AG10803 (cell line): ENCODE measurements around the gene USH1C.

Experiments
- DNase-seq: peaks from one replicate; pipeline ENCODE4 v3.0.0; 2010; ENCODE audit warnings: low read depth
- H3K4me3 ChIP-seq: 2 replicates; pipeline ENCODE4 v1.5.1; 2011; ENCODE audit warnings: mild to moderate bottlenecking, low read length, control low read depth
- CTCF ChIP-seq: conservative IDR thresholded peaks from 2 replicates; pipeline ENCODE4 v1.5.1; 2011; ENCODE audit warnings: mild to moderate bottlenecking, low read length, control low read depth, inconsistent platforms

The USH1C gene

DNA sequence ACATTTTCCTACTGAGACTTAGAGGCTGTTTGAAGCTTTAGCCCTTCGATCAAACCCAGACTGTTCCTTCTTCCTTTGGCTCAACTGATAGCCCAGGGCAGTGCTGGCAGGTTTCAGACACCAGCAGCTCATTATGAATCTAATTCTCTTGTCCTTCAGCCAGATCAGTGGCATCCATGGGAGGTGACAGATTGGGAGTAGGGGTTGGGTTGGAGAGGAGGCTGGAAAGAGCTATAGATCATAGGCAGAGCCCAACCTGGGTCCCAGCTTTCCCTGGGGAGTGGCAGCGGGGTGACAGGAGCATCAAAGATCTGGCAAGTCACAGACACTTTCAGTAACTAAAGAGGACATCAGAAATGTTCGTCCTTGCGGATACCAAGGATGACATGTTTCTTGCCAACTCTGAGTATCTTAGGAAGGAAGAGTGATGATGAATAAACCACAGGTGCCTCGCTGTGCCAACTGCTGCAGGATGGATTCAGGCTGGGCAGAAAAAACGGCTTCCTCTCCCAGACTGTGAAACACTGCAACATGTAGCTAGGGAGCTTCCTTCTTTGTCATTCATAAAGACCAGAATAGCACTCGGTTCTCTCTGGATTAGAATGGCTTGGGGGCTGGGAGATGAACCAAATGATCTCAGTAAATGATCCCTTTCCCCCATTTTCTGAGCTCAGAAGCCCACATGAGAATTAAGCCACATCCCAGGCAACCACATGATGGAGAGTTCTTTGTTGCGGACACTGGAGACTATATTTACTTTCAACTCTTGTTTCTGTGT is 86.6 kb downstream of the USH1C start:
- DNase-seq: no peak

DNA sequence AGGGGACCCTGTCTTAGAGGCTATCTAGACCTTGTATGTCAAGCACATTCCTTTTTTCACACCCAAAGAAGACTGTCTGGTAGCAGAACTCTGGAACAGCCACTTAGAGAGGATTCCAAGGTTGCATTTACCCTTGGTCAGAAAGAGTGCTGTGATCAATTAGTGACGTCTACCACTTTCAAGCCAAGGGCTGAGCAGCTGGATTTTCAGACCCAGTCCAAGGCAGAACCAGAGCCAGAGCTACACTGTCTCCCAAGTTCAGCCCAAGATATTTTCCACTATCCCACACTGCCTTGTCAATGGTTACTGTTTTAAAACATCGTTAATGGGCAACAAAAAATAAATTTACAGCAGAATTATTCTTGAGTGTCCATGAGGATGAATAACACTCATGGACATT is 91.5 kb downstream of the USH1C start:
- no peak for DNase-seq
- H3K4me3 ChIP-seq: no peak overlapping the region
- no peak for TF ChIP-seq CTCF

More for the DNA sequence above, 86.6 kb downstream of the USH1C start:
- no peak for TF ChIP-seq CTCF
- no peak overlapping the region for H3K4me3 ChIP-seq

DNA sequence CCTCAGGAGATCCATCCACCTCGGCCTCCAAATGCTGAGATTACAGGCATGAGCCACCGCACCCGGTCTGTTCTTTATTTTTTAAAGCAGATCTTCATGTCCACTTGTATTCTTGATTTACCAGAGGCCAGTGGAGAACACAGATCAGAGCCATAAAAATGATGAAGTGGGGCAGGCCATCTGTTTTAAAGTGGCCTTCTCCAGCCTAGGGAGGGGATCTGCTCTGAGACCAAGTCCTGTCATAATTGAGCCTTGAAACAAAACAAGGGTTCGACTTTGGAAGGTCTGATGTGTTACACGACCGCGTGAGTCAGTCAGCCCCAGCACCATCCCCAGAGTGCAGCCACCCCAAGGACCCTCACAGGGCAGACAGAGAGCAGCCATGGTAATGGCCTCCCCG is 95.1 kb downstream of the USH1C start:
- no peak overlapping the region for H3K4me3 ChIP-seq
- DNase-seq: no peak
- TF ChIP-seq CTCF: no peak

DNA sequence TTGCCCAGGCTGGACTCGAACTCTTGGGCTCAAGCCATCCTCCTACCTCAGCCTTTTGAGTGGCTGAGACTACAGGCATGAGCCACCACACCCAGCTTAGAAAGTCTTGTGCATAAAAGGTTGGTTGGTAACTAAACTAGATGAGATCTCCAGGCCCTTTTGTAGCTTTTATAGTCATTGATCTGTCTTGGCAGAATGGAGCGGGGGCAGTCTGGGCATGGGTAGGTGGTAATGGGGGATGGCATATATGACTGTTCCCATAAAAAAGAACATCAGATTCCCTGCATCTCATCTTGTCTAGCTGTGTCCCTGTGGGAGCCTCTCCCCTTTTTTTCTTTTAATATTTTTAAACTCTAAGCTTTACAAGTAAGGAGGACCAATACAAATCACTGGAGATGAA is 97.7 kb downstream of the USH1C start:
- TF ChIP-seq CTCF: no peak
- no peak for DNase-seq
- no peak overlapping the region for H3K4me3 ChIP-seq

DNA sequence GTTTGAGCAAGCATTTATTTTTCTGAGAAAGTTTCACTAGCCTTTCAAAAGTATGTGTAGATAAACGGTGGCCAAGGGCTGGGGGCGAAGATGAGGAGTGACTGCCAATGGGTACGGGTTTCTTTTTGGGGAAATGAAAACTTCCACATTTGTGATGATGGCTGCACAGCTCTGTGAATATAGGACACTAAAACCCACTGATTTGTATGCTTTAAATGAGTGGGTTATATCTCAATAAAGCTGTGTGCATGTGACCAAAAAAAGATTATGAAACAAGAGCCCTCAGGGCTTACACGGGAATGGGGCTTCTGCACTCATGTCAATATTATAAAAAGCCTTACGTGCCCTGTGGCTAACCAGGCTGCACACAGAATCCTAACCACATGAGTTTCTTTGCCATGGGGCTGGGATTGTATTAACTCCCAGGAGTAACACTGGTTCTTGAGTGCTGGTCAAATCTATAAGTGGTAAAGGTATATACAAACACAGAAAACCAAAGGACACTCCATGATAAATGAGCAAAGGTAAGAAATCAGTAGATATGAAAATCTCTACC is 98.9 kb downstream of the USH1C start:
- no peak overlapping the region for H3K4me3 ChIP-seq
- TF ChIP-seq CTCF: no peak
- DNase-seq: no peak

DNA sequence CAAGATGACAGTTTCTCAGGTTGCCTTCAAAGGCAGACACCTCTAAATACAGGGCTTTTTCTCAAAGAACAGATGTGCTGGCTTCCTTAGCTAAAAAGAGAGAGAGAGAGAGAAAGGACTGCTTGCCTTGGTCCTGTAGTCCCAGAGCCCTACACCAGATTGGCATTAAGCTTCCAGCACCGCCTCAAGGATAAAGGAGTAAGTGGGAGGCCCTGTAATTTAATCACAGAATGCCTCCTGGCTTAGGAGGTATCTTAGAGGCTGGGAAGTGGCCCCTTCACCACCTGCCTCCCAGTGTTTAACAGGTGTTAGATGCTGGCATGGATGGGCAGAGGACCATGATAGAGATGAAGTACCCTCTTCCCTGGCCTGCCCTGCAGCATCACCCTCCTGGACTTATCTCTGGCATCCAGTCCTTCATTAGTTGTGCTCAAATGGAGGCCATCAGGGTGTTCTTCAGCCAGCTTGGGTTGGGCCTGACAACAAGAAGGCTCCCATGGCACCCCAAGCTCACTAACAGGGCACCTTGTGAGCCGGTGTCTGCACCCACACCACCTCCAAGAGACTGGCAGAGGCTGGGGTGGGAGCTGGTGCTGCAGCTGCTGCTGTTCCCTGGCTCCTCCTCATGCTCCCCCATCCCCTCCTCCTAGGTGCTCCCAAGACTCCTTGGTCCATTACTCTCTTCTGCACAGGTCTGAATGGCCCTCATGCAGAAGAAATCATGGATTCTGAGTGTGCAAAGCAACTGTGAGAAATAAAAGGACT is 100.1 kb downstream of the USH1C start:
- no peak for DNase-seq
- no peak overlapping the region for H3K4me3 ChIP-seq
- no peak for TF ChIP-seq CTCF
